ENCODE measurements around the gene OXTR. TPM values are rescaled to one million over a fixed set of nuclear protein-coding genes. Genes with fewer than 3 reads are reported as not detected.

Gene OXTR
- total RNA-seq, 4 donors from 2014 or later = 0.42 to 3.6 (median 1.6) TPM

- DNase-seq (ENCODE audit: extremely low spot score) = no peak
Observed at GRCh38 chr3:8743911-8744310, 25.5 kb downstream of the OXTR start.

GRCh38 chr3:8743021-8743601, 26.3 kb downstream of the OXTR start:
- no peak overlapping the region for H3K27ac ChIP-seq (replicated peaks in 1 of 4)
- intact Hi-C loops (cut with DNase I) = no loop called here
- H3K36me3 ChIP-seq = no peaks in the 10 kb centered on the region
- TF ChIP-seq CTCF (IDR thresholded peaks at IDR 0.05) = no peak
- no peak for TF ChIP-seq EP300 (IDR thresholded peaks at IDR 0.05)
- no peak for TF ChIP-seq POLR2A (IDR thresholded peaks at IDR 0.05; ENCODE audit: low read depth)
- TF ChIP-seq POLR2AphosphoS5 (IDR thresholded peaks at IDR 0.05) = no peak
- 83% methylated on average over 6 of the region's 6 CpGs for WGBS
- no peaks in the 10 kb centered on the region for H3K9me3 ChIP-seq
- DNase-seq (ENCODE audit: extremely low spot score) = no peak
- H3K4me1 ChIP-seq = peaks cover 7 to 13% (median 10%) of the 10 kb centered on the region in 4 donors
- H3K27me3 ChIP-seq = peaks cover 0 to 21% (median 0%) of the 10 kb centered on the region in 4 donors
- H3K4me3 ChIP-seq = no peak overlapping the region

More at GRCh38 chr3:8743911-8744310, 25.5 kb downstream of the OXTR start:
- no peak overlapping the region for H3K4me3 ChIP-seq
- intact Hi-C loops (cut with DNase I) = no loop called here
- 91% methylated on average over 3 of the region's 3 CpGs for WGBS
- H3K36me3 ChIP-seq = no peaks in the 10 kb centered on the region
- H3K9me3 ChIP-seq = no peaks in the 10 kb centered on the region
- H3K27ac ChIP-seq (replicated peaks in 1 of 4) = no peak overlapping the region
- H3K27me3 ChIP-seq = peaks cover 0 to 17% (median 0%) of the 10 kb centered on the region in 4 donors
- TF ChIP-seq POLR2A (IDR thresholded peaks at IDR 0.05; ENCODE audit: low read depth) = no peak
- no peak for TF ChIP-seq EP300 (IDR thresholded peaks at IDR 0.05)
- no peak for TF ChIP-seq POLR2AphosphoS5 (IDR thresholded peaks at IDR 0.05)
- TF ChIP-seq CTCF (IDR thresholded peaks at IDR 0.05) = no peak
- peaks cover 7 to 13% (median 10%) of the 10 kb centered on the region in 4 donors for H3K4me1 ChIP-seq

DNA sequence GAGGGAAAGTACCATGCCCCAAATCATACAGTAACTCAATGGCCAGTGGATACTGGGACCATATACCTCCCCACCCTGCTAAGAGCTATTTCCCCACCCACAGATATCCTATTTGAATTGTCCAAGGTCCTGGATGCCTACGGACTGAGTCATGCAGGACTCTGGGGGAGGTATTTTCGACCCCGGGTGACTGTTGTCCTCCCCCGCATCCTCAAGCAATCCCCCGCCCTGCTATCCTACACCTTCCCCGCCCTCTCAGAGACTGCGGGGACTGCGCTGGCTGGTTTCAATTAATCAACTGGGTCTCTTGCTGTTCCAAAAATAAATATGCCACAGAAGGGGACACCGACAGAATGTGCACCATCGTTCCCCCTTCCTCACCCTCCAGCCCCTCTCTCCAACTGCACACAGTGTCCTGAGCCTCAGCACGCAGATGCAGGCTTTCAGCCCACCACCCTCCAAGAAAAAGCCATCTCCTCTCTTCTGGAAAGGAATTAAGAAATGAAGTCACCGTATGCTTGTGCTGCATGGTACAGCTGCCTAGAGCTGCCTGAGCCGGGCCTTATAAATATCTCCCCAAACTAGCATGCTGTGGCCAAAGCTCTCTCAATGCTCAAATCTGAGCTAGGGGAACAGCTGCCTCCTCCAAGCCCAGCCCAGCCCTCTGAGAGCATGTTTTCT, 27.7 kb downstream of the OXTR start:
- intact Hi-C loops (cut with DNase I) = no loop called here
- no peak overlapping the region for H3K4me3 ChIP-seq
- no peak for DNase-seq (ENCODE audit: extremely low spot score)
- WGBS = 23% methylated on average over 12 of the region's 13 CpGs
- no peaks in the 10 kb centered on the region for H3K9me3 ChIP-seq
- TF ChIP-seq CTCF (IDR thresholded peaks at IDR 0.05) (no peak), POLR2A (IDR thresholded peaks at IDR 0.05; ENCODE audit: low read depth) (no peak), POLR2AphosphoS5 (IDR thresholded peaks at IDR 0.05) (no peak), EP300 (IDR thresholded peaks at IDR 0.05) (no peak)
- H3K27ac ChIP-seq (replicated peaks in 1 of 4) = no peak overlapping the region
- peaks cover 0 to 29% (median 0%) of the 10 kb centered on the region in 4 donors for H3K27me3 ChIP-seq
- peaks cover 7 to 13% (median 10%) of the 10 kb centered on the region in 4 donors for H3K4me1 ChIP-seq
- H3K36me3 ChIP-seq = no peaks in the 10 kb centered on the region

- intact Hi-C loops (cut with DNase I) = no loop called here
- no peak for DNase-seq (ENCODE audit: extremely low spot score)
- TF ChIP-seq POLR2AphosphoS5 (IDR thresholded peaks at IDR 0.05) (no peak), EP300 (IDR thresholded peaks at IDR 0.05) (no peak), POLR2A (IDR thresholded peaks at IDR 0.05; ENCODE audit: low read depth) (no peak), CTCF (IDR thresholded peaks at IDR 0.05) (no peak)
- no peaks in the 10 kb centered on the region for H3K9me3 ChIP-seq
- no peaks in the 10 kb centered on the region for H3K36me3 ChIP-seq
- H3K27ac ChIP-seq (replicated peaks in 1 of 4) = no peak overlapping the region
- H3K27me3 ChIP-seq = peaks cover 0 to 29% (median 0%) of the 10 kb centered on the region in 4 donors
- H3K4me3 ChIP-seq = no peak overlapping the region
- 76% methylated on average over 5 of the region's 5 CpGs for WGBS
- peaks cover 7 to 13% (median 10%) of the 10 kb centered on the region in 4 donors for H3K4me1 ChIP-seq
Observed at GRCh38 chr3:8739757-8740504, 29.5 kb downstream of the OXTR start.

Data from esophagus muscularis mucosa (tissue), 4 donors.